SHP77 (cell line): ENCODE results near the gene SLC11A1.

Experiments used
- DNase-seq, 2 experiments: peaks; one replicate each; lab custom pipeline; 2025; lab: John Stamatoyannopoulos, UW

Gene SLC11A1

GRCh38 chr2:218405086-218405745 is 23.1 kb downstream of the SLC11A1 start:
- no peak for DNase-seq

- DNase-seq = no peak
Measured at GRCh38 chr2:218405746-218406208, 23.7 kb downstream of the SLC11A1 start.

GRCh38 chr2:218406209-218406948 is 24.3 kb downstream of the SLC11A1 start:
- peak; percentile 86 to 99 for DNase-seq

- peak; percentile 34 to 61 for DNase-seq
Measured at GRCh38 chr2:218406949-218407618, 25.0 kb downstream of the SLC11A1 start.

- DNase-seq = no peak
Measured at GRCh38 chr2:218407717-218408116, 25.6 kb downstream of the SLC11A1 start.

GRCh38 chr2:218418321-218418716 is 36.2 kb downstream of the SLC11A1 start:
- DNase-seq = no peak

GRCh38 chr2:218418717-218419458 is 36.8 kb downstream of the SLC11A1 start, which contains the start of gene VIL1:
TSS of gene VIL1 (plus strand) at chr2:218419123. CDS start at chr2:218423779, 4,656 bp downstream.
- no peak for DNase-seq

GRCh38 chr2:218419630-218420216 is 37.6 kb downstream of the SLC11A1 start:
- no peak for DNase-seq

- DNase-seq = no peak
Measured at GRCh38 chr2:218421027-218421426, 39.0 kb downstream of the SLC11A1 start.

GRCh38 chr2:218422403-218423086 is 40.5 kb downstream of the SLC11A1 start:
- DNase-seq = no peak

GRCh38 chr2:218423584-218423983 is 41.5 kb downstream of the SLC11A1 start:
- DNase-seq = no peak

- DNase-seq = no peak
Measured at GRCh38 chr2:218425531-218425930, 43.5 kb downstream of the SLC11A1 start.

- DNase-seq = no peak
Measured at GRCh38 chr2:218427741-218428140, 45.7 kb downstream of the SLC11A1 start.

- DNase-seq = no peak
Measured at GRCh38 chr2:218428846-218429558, 46.9 kb downstream of the SLC11A1 start.

GRCh38 chr2:218429911-218430692 is 48.0 kb downstream of the SLC11A1 start:
- DNase-seq = no peak

GRCh38 chr2:218430721-218431120 is 48.6 kb downstream of the SLC11A1 start:
- DNase-seq = no peak

- no peak for DNase-seq
Measured at GRCh38 chr2:218431878-218432277, 49.8 kb downstream of the SLC11A1 start.

- DNase-seq = no peak
Measured at GRCh38 chr2:218432676-218433365, 50.7 kb downstream of the SLC11A1 start.

- no peak for DNase-seq
Measured at GRCh38 chr2:218434456-218434855, 52.4 kb downstream of the SLC11A1 start.
